ENCODE measurements around the gene VPS45. TPM values are rescaled to one million over a fixed set of nuclear protein-coding genes. Genes with fewer than 3 reads are reported as not detected.

Gene VPS45
- total and polyA plus RNA-seq, 2 of the 13 experiments (the other 11 are each of a cell fraction or from before 2014, with no cell fraction given), result 15.2 to 25.2 TPM

- no peak for FAIRE-seq
- H3K36me3 ChIP-seq (replicated peaks in 1 of 2; ENCODE audit: control insufficient read depth in 1 of 2, insufficient read depth in 2 of 2, low read length in 2 of 2), result no peaks in the 10 kb centered on the region
- no peaks in the 10 kb centered on the region for H4K20me1 ChIP-seq (ENCODE audit: insufficient read depth, low read length)
- H3K4me2 ChIP-seq (ENCODE audit: low read depth, low read length), result no peak overlapping the region
- peaks cover 13% of the 10 kb centered on the region for H3K4me1 ChIP-seq (ENCODE audit: insufficient read depth, low read length)
- no TSS peak for BruUV-seq (replicated peaks)
- no peaks in the 10 kb centered on the region for H3K9me3 ChIP-seq (ENCODE audit: low read length)
- POLR2A ChIA-PET, result no interaction called here
- H3K4me3 ChIP-seq (replicated peaks in 1 of 3; ENCODE audit: insufficient read depth in 1 of 3, low read depth in 2 of 3, low read length in 3 of 3), result no peak overlapping the region
- no peak overlapping the region for H2AFZ ChIP-seq (ENCODE audit: low read length)
- 69% methylated on average over 4 of the region's 4 CpGs for WGBS (ENCODE audit: low lambda C conversion rate)
- ATAC-seq, result no peak
- TF ChIP-seq TOPORS (CRISPR knock-in tag; IDR thresholded peaks at IDR 0.05), result no peak
- TF ChIP-seq LCORL (IDR thresholded peaks at IDR 0.05), result no peak
- TF ChIP-seq LCORL (CRISPR knock-in tag; IDR thresholded peaks at IDR 0.05), result no peak
- TF ChIP-seq PAXIP1 (CRISPR knock-in tag; conservative IDR thresholded peaks at IDR 0.05), result no peak
- TF ChIP-seq ZNF326 (CRISPR knock-in tag; IDR thresholded peaks at IDR 0.05; ENCODE audit: borderline replicate concordance), result no peak
- TF ChIP-seq ARID3A (IDR thresholded peaks at IDR 0.05; ENCODE audit: low read depth, low read length), result no peak
- TF ChIP-seq E2F5 (CRISPR knock-in tag; conservative IDR thresholded peaks at IDR 0.05), result no peak
- peaks cover 5% of the 10 kb centered on the region for H3K79me2 ChIP-seq (ENCODE audit: insufficient read depth, low read length)
- H3K9ac ChIP-seq (ENCODE audit: insufficient read depth, low read depth, low read length), result no peak overlapping the region
- intact Hi-C loops (cut with micrococcal nuclease; ENCODE audit: unreplicated experiment), result no loop called here
- H3K27ac ChIP-seq (ENCODE audit: extremely low read length, insufficient read depth, low read length), result no peak overlapping the region
- no peaks in the 10 kb centered on the region; a peak in 1 of 5 replicates for H3K27me3 ChIP-seq (ENCODE audit: control insufficient read depth in 1 of 2, insufficient read depth in 2 of 2, low read length in 2 of 2)
- no peak for DNase-seq (ENCODE audit: low spot score)
- in situ Hi-C loops (cut with HindIII; ENCODE audit: extremely low pct_ligation_motif_present, low pct_unique_long_range_greater_than_20kb), result no loop called here
- CTCF ChIA-PET (ENCODE audit: low intra/inter-chr PET ratio, low total read pairs), result no interaction called here
Observed at GRCh38 chr1:150062113-150062512, 5.5 kb upstream of the VPS45 start.

Data from HepG2 (cell line).